ENCODE data around the gene OTUB2. TPM values are rescaled to one million over a fixed set of nuclear protein-coding genes. Genes with fewer than 3 reads are reported as not detected.
A peak's percentile ranks its signal among the peaks of the same experiment; 100 is the strongest.
"Not testable (repeated sequence)": the region's sequence is repeated elsewhere in the genome, so short reads cannot be mapped to it uniquely, and the experiment has no call there.

Gene OTUB2
- polyA plus RNA-seq, 2 donors, result 2.3 to 3.9 TPM

GRCh38 chr14:94058128-94058673 lies 32.1 kb downstream of the OTUB2 start:
- Histone ChIP-seq H3K27ac (ENCODE audit: low read depth in 2 of 2, low read length in 1 of 2) (no peak overlapping the region), H3K4me3 (ENCODE audit: low read depth in 1 of 2, low read length in 2 of 2) (no peak overlapping the region), H3K27me3 (ENCODE audit: control insufficient read depth in 1 of 2, insufficient read depth in 2 of 2, low read length in 2 of 2) (no peaks in the 10 kb centered on the region), H3K9me3 (ENCODE audit: control insufficient read depth in 2 of 2, insufficient read depth in 1 of 2, low read depth in 1 of 2, low read length in 1 of 2) (no peaks in the 10 kb centered on the region), H3K4me1 (ENCODE audit: control insufficient read depth in 2 of 2, insufficient read depth in 2 of 2, low read length in 1 of 2) (peaks cover 0 to 3% of the 10 kb centered on the region in 2 donors), H3K36me3 (ENCODE audit: control insufficient read depth in 2 of 2, insufficient read depth in 2 of 2, low read length in 1 of 2) (peaks cover 31 to 38% of the 10 kb centered on the region in 2 donors)
- 67 to 84% methylated on average over 1 of the region's 1 CpG for WGBS, 2 donors

- Histone ChIP-seq H3K4me3 (ENCODE audit: low read depth in 1 of 2, low read length in 2 of 2) (no peak overlapping the region), H3K4me1 (ENCODE audit: control insufficient read depth in 2 of 2, insufficient read depth in 2 of 2, low read length in 1 of 2) (peaks cover 0 to 3% of the 10 kb centered on the region in 2 donors), H3K9me3 (ENCODE audit: control insufficient read depth in 2 of 2, insufficient read depth in 1 of 2, low read depth in 1 of 2, low read length in 1 of 2) (no peaks in the 10 kb centered on the region), H3K27ac (ENCODE audit: low read depth in 2 of 2, low read length in 1 of 2) (no peak overlapping the region), H3K36me3 (ENCODE audit: control insufficient read depth in 2 of 2, insufficient read depth in 2 of 2, low read length in 1 of 2) (peaks cover 30 to 38% of the 10 kb centered on the region in 2 donors), H3K27me3 (ENCODE audit: control insufficient read depth in 1 of 2, insufficient read depth in 2 of 2, low read length in 2 of 2) (no peaks in the 10 kb centered on the region)
- 63 to 75% methylated on average over 5 of the region's 5 CpGs for WGBS, 2 donors
These were observed 32.6 kb downstream of the OTUB2 start for GRCh38 chr14:94058674-94059138.

- peaks cover 2 to 3% of the 10 kb centered on the region in 2 donors for H3K4me1 ChIP-seq (ENCODE audit: control insufficient read depth in 2 of 2, insufficient read depth in 2 of 2, low read length in 1 of 2)
- WGBS, 2 donors, result 66 to 79% methylated on average over 5 of the region's 5 CpGs
These were observed 33.9 kb downstream of the OTUB2 start for GRCh38 chr14:94059998-94060397.

GRCh38 chr14:94062344-94062940 lies 36.3 kb downstream of the OTUB2 start:
- Histone ChIP-seq H3K4me3 (ENCODE audit: low read depth in 1 of 2, low read length in 2 of 2) (no peak overlapping the region), H3K36me3 (ENCODE audit: control insufficient read depth in 2 of 2, insufficient read depth in 2 of 2, low read length in 1 of 2) (peaks cover 16 to 23% of the 10 kb centered on the region in 2 donors)

More at GRCh38 chr14:94059998-94060397, 33.9 kb downstream of the OTUB2 start:
- Histone ChIP-seq H3K4me3 (ENCODE audit: low read depth in 1 of 2, low read length in 2 of 2) (no peak overlapping the region), H3K9me3 (ENCODE audit: control insufficient read depth in 2 of 2, insufficient read depth in 1 of 2, low read depth in 1 of 2, low read length in 1 of 2) (no peaks in the 10 kb centered on the region), H3K27ac (ENCODE audit: low read depth in 2 of 2, low read length in 1 of 2) (no peak overlapping the region), H3K36me3 (ENCODE audit: control insufficient read depth in 2 of 2, insufficient read depth in 2 of 2, low read length in 1 of 2) (peaks cover 20 to 29% of the 10 kb centered on the region in 2 donors), H3K27me3 (ENCODE audit: control insufficient read depth in 1 of 2, insufficient read depth in 2 of 2, low read length in 2 of 2) (no peaks in the 10 kb centered on the region)

GRCh38 chr14:94066089-94066676 lies 40.0 kb downstream of the OTUB2 start:
- Histone ChIP-seq H3K27me3 (ENCODE audit: control insufficient read depth in 1 of 2, insufficient read depth in 2 of 2, low read length in 2 of 2) (no peaks in the 10 kb centered on the region), H3K27ac (ENCODE audit: low read depth in 2 of 2, low read length in 1 of 2) (peak overlapping the region; percentile 60 to 84), H3K36me3 (ENCODE audit: control insufficient read depth in 2 of 2, insufficient read depth in 2 of 2, low read length in 1 of 2) (peaks cover 6% of the 10 kb centered on the region in 2 donors), H3K4me3 (ENCODE audit: low read depth in 1 of 2, low read length in 2 of 2) (no peak overlapping the region), H3K9me3 (ENCODE audit: control insufficient read depth in 2 of 2, insufficient read depth in 1 of 2, low read depth in 1 of 2, low read length in 1 of 2) (no peaks in the 10 kb centered on the region), H3K4me1 (ENCODE audit: control insufficient read depth in 2 of 2, insufficient read depth in 2 of 2, low read length in 1 of 2) (peaks cover 2 to 16% of the 10 kb centered on the region in 2 donors)
- 38 to 44% methylated on average over 8 of the region's 8 CpGs for WGBS, 2 donors

More at GRCh38 chr14:94062344-94062940, 36.3 kb downstream of the OTUB2 start:
- WGBS, 2 donors, result 76 to 77% methylated on average over 9 of the region's 9 CpGs
- no peaks in the 10 kb centered on the region for H3K9me3 ChIP-seq (ENCODE audit: control insufficient read depth in 2 of 2, insufficient read depth in 1 of 2, low read depth in 1 of 2, low read length in 1 of 2)
- H3K27ac ChIP-seq (ENCODE audit: low read depth in 2 of 2, low read length in 1 of 2), result no peak overlapping the region
- H3K27me3 ChIP-seq (ENCODE audit: control insufficient read depth in 1 of 2, insufficient read depth in 2 of 2, low read length in 2 of 2), result no peaks in the 10 kb centered on the region
- peaks cover 2 to 16% of the 10 kb centered on the region in 2 donors for H3K4me1 ChIP-seq (ENCODE audit: control insufficient read depth in 2 of 2, insufficient read depth in 2 of 2, low read length in 1 of 2)

GRCh38 chr14:94072076-94072475 lies 45.9 kb downstream of the OTUB2 start:
- not testable (repeated sequence) for H3K27ac ChIP-seq (ENCODE audit: low read depth in 2 of 2, low read length in 1 of 2); H3K27me3 ChIP-seq (ENCODE audit: control insufficient read depth in 1 of 2, insufficient read depth in 2 of 2, low read length in 2 of 2); H3K9me3 ChIP-seq (ENCODE audit: control insufficient read depth in 2 of 2, insufficient read depth in 1 of 2, low read depth in 1 of 2, low read length in 1 of 2); H3K4me3 ChIP-seq (ENCODE audit: low read depth in 1 of 2, low read length in 2 of 2); H3K4me1 ChIP-seq (ENCODE audit: control insufficient read depth in 2 of 2, insufficient read depth in 2 of 2, low read length in 1 of 2); H3K36me3 ChIP-seq (ENCODE audit: control insufficient read depth in 2 of 2, insufficient read depth in 2 of 2, low read length in 1 of 2)
- 95 to 98% methylated on average over 3 of the region's 3 CpGs for WGBS, 2 donors

GRCh38 chr14:94074534-94074933 lies 48.4 kb downstream of the OTUB2 start:
- Histone ChIP-seq H3K4me3 (ENCODE audit: low read depth in 1 of 2, low read length in 2 of 2) (no peak overlapping the region), H3K9me3 (ENCODE audit: control insufficient read depth in 2 of 2, insufficient read depth in 1 of 2, low read depth in 1 of 2, low read length in 1 of 2) (no peaks in the 10 kb centered on the region), H3K27ac (ENCODE audit: low read depth in 2 of 2, low read length in 1 of 2) (no peak overlapping the region), H3K27me3 (ENCODE audit: control insufficient read depth in 1 of 2, insufficient read depth in 2 of 2, low read length in 2 of 2) (no peaks in the 10 kb centered on the region), H3K36me3 (ENCODE audit: control insufficient read depth in 2 of 2, insufficient read depth in 2 of 2, low read length in 1 of 2) (peaks cover 0 to 6% of the 10 kb centered on the region in 2 donors), H3K4me1 (ENCODE audit: control insufficient read depth in 2 of 2, insufficient read depth in 2 of 2, low read length in 1 of 2) (peaks cover 2 to 3% of the 10 kb centered on the region in 2 donors)
- 97 to 98% methylated on average over 3 of the region's 3 CpGs for WGBS, 2 donors

GRCh38 chr14:94075008-94075407 lies 48.9 kb downstream of the OTUB2 start:
- Histone ChIP-seq H3K36me3 (ENCODE audit: control insufficient read depth in 2 of 2, insufficient read depth in 2 of 2, low read length in 1 of 2) (peaks cover 0 to 6% of the 10 kb centered on the region in 2 donors), H3K4me3 (ENCODE audit: low read depth in 1 of 2, low read length in 2 of 2) (no peak overlapping the region), H3K27ac (ENCODE audit: low read depth in 2 of 2, low read length in 1 of 2) (no peak overlapping the region), H3K27me3 (ENCODE audit: control insufficient read depth in 1 of 2, insufficient read depth in 2 of 2, low read length in 2 of 2) (no peaks in the 10 kb centered on the region), H3K9me3 (ENCODE audit: control insufficient read depth in 2 of 2, insufficient read depth in 1 of 2, low read depth in 1 of 2, low read length in 1 of 2) (no peaks in the 10 kb centered on the region), H3K4me1 (ENCODE audit: control insufficient read depth in 2 of 2, insufficient read depth in 2 of 2, low read length in 1 of 2) (peaks cover 2 to 3% of the 10 kb centered on the region in 2 donors)
- 93 to 98% methylated on average over 2 of the region's 2 CpGs for WGBS, 2 donors

GRCh38 chr14:94077111-94077821 lies 51.1 kb downstream of the OTUB2 start:
- no peaks in the 10 kb centered on the region for H3K27me3 ChIP-seq (ENCODE audit: control insufficient read depth in 1 of 2, insufficient read depth in 2 of 2, low read length in 2 of 2)
- H3K27ac ChIP-seq (ENCODE audit: low read depth in 2 of 2, low read length in 1 of 2), result peak overlapping the region in 1 of 2 donors; percentile 1
- peaks cover 2 to 3% of the 10 kb centered on the region in 2 donors for H3K4me1 ChIP-seq (ENCODE audit: control insufficient read depth in 2 of 2, insufficient read depth in 2 of 2, low read length in 1 of 2)
- WGBS, 2 donors, result 60 to 62% methylated on average over 7 of the region's 7 CpGs
- peaks cover 0 to 6% of the 10 kb centered on the region in 2 donors for H3K36me3 ChIP-seq (ENCODE audit: control insufficient read depth in 2 of 2, insufficient read depth in 2 of 2, low read length in 1 of 2)
- H3K4me3 ChIP-seq (ENCODE audit: low read depth in 1 of 2, low read length in 2 of 2), result peak overlapping the region in 1 of 2 donors; percentile 32
- H3K9me3 ChIP-seq (ENCODE audit: control insufficient read depth in 2 of 2, insufficient read depth in 1 of 2, low read depth in 1 of 2, low read length in 1 of 2), result no peaks in the 10 kb centered on the region

All from esophagus (tissue), 2 donors.